Fibroblast of skin of right biceps (primary cell): ENCODE results near the gene GADD45GIP1.
"Not testable (repeated sequence)": the region's sequence is repeated elsewhere in the genome, so short reads cannot be mapped to it uniquely, and the experiment has no call there.

Experiments used
- DNase-seq: peaks from one replicate; pipeline ENCODE4 v3.0.0-alpha.2; 2013

Gene GADD45GIP1

GRCh38 chr19:12955575-12955974 lies 1.4 kb downstream of the GADD45GIP1 start:
- DNase-seq: not testable (repeated sequence)

GRCh38 chr19:12954612-12954962 lies 2.4 kb downstream of the GADD45GIP1 start:
- DNase-seq: no peak

- no peak for DNase-seq
These were observed 3.0 kb downstream of the GADD45GIP1 start for GRCh38 chr19:12953799-12954611.

- peak; percentile 49 for DNase-seq
These were observed 3.8 kb downstream of the GADD45GIP1 start for GRCh38 chr19:12953138-12953798.

GRCh38 chr19:12952488-12953137 lies 4.4 kb downstream of the GADD45GIP1 start:
- peak; percentile 81 for DNase-seq

GRCh38 chr19:12952050-12952449 lies 5.0 kb downstream of the GADD45GIP1 start:
- DNase-seq: not testable (repeated sequence)

- DNase-seq: no peak
These were observed 7.4 kb downstream of the GADD45GIP1 start for GRCh38 chr19:12949363-12950283.

GRCh38 chr19:12948612-12949362 lies 8.2 kb downstream of the GADD45GIP1 start:
- no peak for DNase-seq

GRCh38 chr19:12947702-12948611 lies 9.1 kb downstream of the GADD45GIP1 start:
- DNase-seq: no peak

GRCh38 chr19:12946731-12947496 lies 10.1 kb downstream of the GADD45GIP1 start:
- no peak for DNase-seq

GRCh38 chr19:12946092-12946721 lies 10.8 kb downstream of the GADD45GIP1 start:
- peak; percentile 83 for DNase-seq

GRCh38 chr19:12945479-12946091 lies 11.4 kb downstream of the GADD45GIP1 start, which contains the start of gene RAD23A:
TSS of gene RAD23A (plus strand) at chr19:12945862. CDS start at chr19:12945949, 87 bp downstream.
- DNase-seq: peak; percentile 98

- no peak for DNase-seq
These were observed 12.8 kb downstream of the GADD45GIP1 start for GRCh38 chr19:12944104-12944674.

- DNase-seq: no peak
These were observed 13.5 kb downstream of the GADD45GIP1 start for GRCh38 chr19:12943437-12944044.

- DNase-seq: no peak
These were observed 16.1 kb downstream of the GADD45GIP1 start for GRCh38 chr19:12940897-12941296.

GRCh38 chr19:12939975-12940423 lies 17.0 kb downstream of the GADD45GIP1 start:
- no peak for DNase-seq

- peak; percentile 33 for DNase-seq
These were observed 18.0 kb downstream of the GADD45GIP1 start for GRCh38 chr19:12938779-12939601.
